ENCODE measurements around the gene CDH4.

DNA sequence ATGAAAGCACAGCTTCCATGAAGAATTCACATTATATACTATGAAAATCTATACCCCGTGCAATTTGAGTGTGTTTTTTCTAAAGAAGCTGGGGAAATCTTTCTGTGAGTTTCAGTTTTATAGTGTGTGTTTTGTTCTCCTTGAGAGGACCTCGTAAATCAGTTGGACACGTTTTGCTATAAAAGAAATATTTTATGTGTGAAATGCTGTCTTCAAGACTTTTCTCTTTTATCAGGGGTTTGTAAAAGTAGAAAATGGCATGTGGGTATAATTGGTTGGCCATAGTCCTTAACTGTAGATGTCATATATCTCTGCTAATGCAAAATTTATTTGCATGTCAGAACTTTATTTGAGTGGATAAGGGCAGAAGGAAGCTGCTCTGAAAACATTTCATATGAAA lies 186.2 kb downstream of the CDH4 start:
- TF ChIP-seq, protein P1, sequence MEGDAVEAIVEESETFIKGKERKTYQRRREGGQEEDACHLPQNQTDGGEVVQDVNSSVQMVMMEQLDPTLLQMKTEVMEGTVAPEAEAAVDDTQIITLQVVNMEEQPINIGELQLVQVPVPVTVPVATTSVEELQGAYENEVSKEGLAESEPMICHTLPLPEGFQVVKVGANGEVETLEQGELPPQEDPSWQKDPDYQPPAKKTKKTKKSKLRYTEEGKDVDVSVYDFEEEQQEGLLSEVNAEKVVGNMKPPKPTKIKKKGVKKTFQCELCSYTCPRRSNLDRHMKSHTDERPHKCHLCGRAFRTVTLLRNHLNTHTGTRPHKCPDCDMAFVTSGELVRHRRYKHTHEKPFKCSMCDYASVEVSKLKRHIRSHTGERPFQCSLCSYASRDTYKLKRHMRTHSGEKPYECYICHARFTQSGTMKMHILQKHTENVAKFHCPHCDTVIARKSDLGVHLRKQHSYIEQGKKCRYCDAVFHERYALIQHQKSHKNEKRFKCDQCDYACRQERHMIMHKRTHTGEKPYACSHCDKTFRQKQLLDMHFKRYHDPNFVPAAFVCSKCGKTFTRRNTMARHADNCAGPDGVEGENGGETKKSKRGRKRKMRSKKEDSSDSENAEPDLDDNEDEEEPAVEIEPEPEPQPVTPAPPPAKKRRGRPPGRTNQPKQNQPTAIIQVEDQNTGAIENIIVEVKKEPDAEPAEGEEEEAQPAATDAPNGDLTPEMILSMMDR (IDR thresholded peaks at IDR 0.05; ENCODE audit: borderline replicate concordance, extremely low read depth, low read length, poor library complexity, severe bottlenecking), result no peak
- TF ChIP-seq EZH2 (IDR thresholded peaks at IDR 0.05; ENCODE audit: borderline replicate concordance, low read depth, low read length, severe bottlenecking), result no peak
